HepG2 (cell line): Measurements from ENCODE around the gene SLC17A9. TPM values are rescaled to one million over a fixed set of nuclear protein-coding genes. Genes with fewer than 3 reads are reported as not detected.

Experiments
- GRHL1 ChIP-seq: sonication (generic); formaldehyde crosslinking; conservative IDR thresholded peaks from 2 replicates; pipeline ENCODE4 v1.8.0; 2022; ENCODE audit warnings: missing genetic modification reagents
- HOXA9 ChIP-seq: sonication (generic); formaldehyde crosslinking; IDR thresholded peaks from 2 replicates; pipeline ENCODE4 v1.8.1; 2022; ENCODE audit warnings: missing genetic modification reagents, mild to moderate bottlenecking, moderate library complexity, borderline replicate concordance
- KLF16 ChIP-seq, 2 experiments: sonication (generic) in 1 of 2; formaldehyde crosslinking in 1 of 2; IDR thresholded peaks; 2 replicates each; pipeline versions ENCODE4 v1.6.1 to v1.8.0; 2016 to 2023; ENCODE audit warnings: missing genetic modification reagents in 2 of 2, missing compliant biosample characterization in 1 of 2
- MAFF ChIP-seq: IDR thresholded peaks from 2 replicates; pipeline ENCODE4 v1.6.1; 2011; ENCODE audit warnings: low read depth, low read length, improper control_type of control experiment
- NR0B2 ChIP-seq: sonication (generic); formaldehyde crosslinking; IDR thresholded peaks from 2 replicates; pipeline ENCODE4 v1.4.0; 2020; ENCODE audit warnings: mild to moderate bottlenecking, missing genetic modification reagents
- PRDM15 ChIP-seq: sonication (generic); formaldehyde crosslinking; IDR thresholded peaks from 2 replicates; pipeline ENCODE4 v1.4.0; 2020; ENCODE audit warnings: missing genetic modification reagents
- PREB ChIP-seq: sonication (generic); formaldehyde crosslinking; IDR thresholded peaks from 2 replicates; pipeline ENCODE4 v1.4.0; 2020; ENCODE audit warnings: missing genetic modification reagents
- ZBTB26 ChIP-seq: IDR thresholded peaks from 2 replicates; pipeline ENCODE4 v1.6.1; 2016; ENCODE audit warnings: missing compliant biosample characterization, missing genetic modification reagents, borderline replicate concordance
- ZNF282 ChIP-seq: fragments of 450-650 bp; IDR thresholded peaks from 2 replicates; pipeline ENCODE4 v1.6.1; 2018; ENCODE audit not compliant: partially characterized antibody
- ZNF562 ChIP-seq: sonication (generic); formaldehyde crosslinking; IDR thresholded peaks from 2 replicates; pipeline ENCODE4 v1.8.0; 2022; ENCODE audit warnings: missing genetic modification reagents, borderline replicate concordance
- polyA plus RNA-seq, 8 experiments: library from polyadenylated mRNA; depleted of rRNA in 3 of 8; stranded (reverse) in 7 of 8; unstranded in 1 of 8; fragments of >200 nt; fragmentation: Illumina TruSeq in 4 of 8; extraction: Trizol in 4 of 8; gene quantifications; 2 replicates each; pipeline versions ENCODE4 v1.2.1 to v1.2.3, GENCODE V29; 2011 to 2016; ENCODE audit warnings: low read depth in 4 of 8, missing spikeins in 1 of 8, mixed read lengths in 1 of 8; ENCODE audit not compliant: insufficient read depth in 1 of 8
- total RNA-seq, 5 experiments: library from RNA; depleted of rRNA; stranded (reverse); fragments of >200 nt; fragmentation: Illumina TruSeq; extraction: Trizol; gene quantifications; 2 replicates each; pipeline ENCODE4 v1.2.3, GENCODE V29; 2016; ENCODE audit warnings: low read depth in 1 of 5
- TF ChIP-seq, protein P1 (sequence below): sonication (generic); formaldehyde crosslinking; IDR thresholded peaks from 2 replicates; pipeline ENCODE4 v1.5.1; 2020; ENCODE audit warnings: mild to moderate bottlenecking, missing genetic modification reagents
- TF ChIP-seq, protein P2 (sequence below): sonication (generic); formaldehyde crosslinking; IDR thresholded peaks from 2 replicates; pipeline ENCODE4 v1.4.0; 2020; ENCODE audit warnings: mild to moderate bottlenecking, missing genetic modification reagents, borderline replicate concordance

The SLC17A9 gene
- total and polyA plus RNA-seq, 2 of the 13 experiments (the other 11 are each of a cell fraction or from before 2014, with no cell fraction given) = 110 to 191 TPM

GRCh38 chr20:62926229-62927127 lies 26.0 kb upstream of the SLC17A9 start, which contains the start of gene DIDO1 (continued):
- TF ChIP-seq PREB = peak; percentile 94
- TF ChIP-seq HOXA9 = no peak
- no peak for TF ChIP-seq MAFF
- TF ChIP-seq GRHL1 (CRISPR knock-in tag) = no peak
- TF ChIP-seq KLF16 (CRISPR knock-in tag; IDR thresholded peaks at IDR 0.05) = peak in 1 of 2 experiments; percentile 92; a peak in 2 of 4 replicates
- TF ChIP-seq PRDM15 (CRISPR knock-in tag) = peak; percentile 53; the same call in 1 of the 2 replicates
- TF ChIP-seq, protein P1, sequence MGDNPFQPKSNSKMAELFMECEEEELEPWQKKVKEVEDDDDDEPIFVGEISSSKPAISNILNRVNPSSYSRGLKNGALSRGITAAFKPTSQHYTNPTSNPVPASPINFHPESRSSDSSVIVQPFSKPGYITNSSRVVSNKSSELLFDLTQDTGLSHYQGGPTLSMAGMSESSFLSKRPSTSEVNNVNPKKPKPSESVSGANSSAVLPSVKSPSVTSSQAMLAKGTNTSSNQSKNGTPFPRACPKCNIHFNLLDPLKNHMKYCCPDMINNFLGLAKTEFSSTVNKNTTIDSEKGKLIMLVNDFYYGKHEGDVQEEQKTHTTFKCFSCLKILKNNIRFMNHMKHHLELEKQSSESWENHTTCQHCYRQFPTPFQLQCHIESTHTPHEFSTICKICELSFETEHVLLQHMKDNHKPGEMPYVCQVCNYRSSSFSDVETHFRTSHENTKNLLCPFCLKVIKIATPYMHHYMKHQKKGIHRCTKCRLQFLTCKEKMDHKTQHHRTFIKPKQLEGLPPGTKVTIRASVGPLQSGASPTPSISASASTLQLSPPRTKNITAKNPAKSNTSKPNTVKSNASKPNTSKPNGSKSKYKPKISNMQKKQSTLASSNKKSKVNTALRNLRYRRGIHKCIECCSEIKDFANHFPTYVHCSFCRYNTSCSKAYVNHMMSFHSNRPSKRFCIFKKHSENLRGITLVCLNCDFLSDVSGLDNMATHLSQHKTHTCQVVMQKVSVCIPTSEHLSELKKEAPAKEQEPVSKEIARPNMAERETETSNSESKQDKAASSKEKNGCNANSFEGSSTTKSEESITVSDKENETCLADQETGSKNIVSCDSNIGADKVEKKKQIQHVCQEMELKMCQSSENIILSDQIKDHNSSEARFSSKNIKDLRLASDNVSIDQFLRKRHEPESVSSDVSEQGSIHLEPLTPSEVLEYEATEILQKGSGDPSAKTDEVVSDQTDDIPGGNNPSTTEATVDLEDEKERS = no peak
- peak; percentile 64 for TF ChIP-seq ZBTB26
- TF ChIP-seq NR0B2 (CRISPR knock-in tag) = peak; percentile 64; the same call in 1 of the 2 replicates
- no peak for TF ChIP-seq ZNF282
- TF ChIP-seq, protein P2, sequence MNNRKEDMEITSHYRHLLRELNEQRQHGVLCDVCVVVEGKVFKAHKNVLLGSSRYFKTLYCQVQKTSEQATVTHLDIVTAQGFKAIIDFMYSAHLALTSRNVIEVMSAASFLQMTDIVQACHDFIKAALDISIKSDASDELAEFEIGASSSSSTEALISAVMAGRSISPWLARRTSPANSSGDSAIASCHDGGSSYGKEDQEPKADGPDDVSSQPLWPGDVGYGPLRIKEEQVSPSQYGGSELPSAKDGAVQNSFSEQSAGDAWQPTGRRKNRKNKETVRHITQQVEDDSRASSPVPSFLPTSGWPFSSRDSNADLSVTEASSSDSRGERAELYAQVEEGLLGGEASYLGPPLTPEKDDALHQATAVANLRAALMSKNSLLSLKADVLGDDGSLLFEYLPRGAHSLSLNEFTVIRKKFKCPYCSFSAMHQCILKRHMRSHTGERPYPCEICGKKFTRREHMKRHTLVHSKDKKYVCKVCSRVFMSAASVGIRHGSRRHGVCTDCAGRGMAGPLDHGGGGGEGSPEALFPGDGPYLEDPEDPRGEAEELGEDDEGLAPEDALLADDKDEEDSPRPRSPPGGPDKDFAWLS (CRISPR knock-in tag) = no peak; the same call in 1 of the 2 replicates
- no peak for TF ChIP-seq ZNF562 (CRISPR knock-in tag)
